HepG2 (cell line): ENCODE measurements around the gene THPO. TPM values are rescaled to one million over a fixed set of nuclear protein-coding genes. Genes with fewer than 3 reads are reported as not detected.
A peak's percentile ranks its signal among the peaks of the same experiment; 100 is the strongest.

Experiments used
- FOSL1 ChIP-seq: sonication (generic); formaldehyde crosslinking; IDR thresholded peaks from 2 replicates; pipeline ENCODE4 v1.9.0; 2021; ENCODE audit warnings: missing genetic modification reagents, borderline replicate concordance
- MEF2D ChIP-seq: sonication (generic); formaldehyde crosslinking; IDR thresholded peaks from 2 replicates; pipeline ENCODE4 v1.5.1; 2020; ENCODE audit warnings: mild to moderate bottlenecking, missing genetic modification reagents
- MLX ChIP-seq: IDR thresholded peaks from 2 replicates; pipeline ENCODE4 v1.6.1; 2016
- NCOA2 ChIP-seq: sonication (generic); formaldehyde crosslinking; IDR thresholded peaks from 2 replicates; pipeline ENCODE4 v1.8.0; 2022; ENCODE audit warnings: inconsistent platforms
- RBM39 ChIP-seq: fragments of 200-400 bp; formaldehyde crosslinking; IDR thresholded peaks from one replicate; pipeline ENCODE4 v1.6.1; 2018; ENCODE audit warnings: antibody characterized with exemption, mild to moderate bottlenecking, low read depth, low read length; ENCODE audit not compliant: poor library complexity, severe bottlenecking
- ZBTB26 ChIP-seq: IDR thresholded peaks from 2 replicates; pipeline ENCODE4 v1.6.1; 2016; ENCODE audit warnings: missing compliant biosample characterization, missing genetic modification reagents, borderline replicate concordance
- ZBTB7B ChIP-seq: sonication (generic); formaldehyde crosslinking; IDR thresholded peaks from 2 replicates; pipeline ENCODE4 v1.4.0; 2020; ENCODE audit warnings: missing genetic modification reagents
- ZNF574 ChIP-seq: sonication (generic); formaldehyde crosslinking; IDR thresholded peaks from 2 replicates; pipeline ENCODE4 v1.4.0; 2020; ENCODE audit warnings: missing genetic modification reagents
- ZNF7 ChIP-seq: IDR thresholded peaks from 2 replicates; pipeline ENCODE4 v1.6.1; 2016; ENCODE audit warnings: missing biosample characterization, missing genetic modification reagents
- polyA plus RNA-seq, 8 experiments: library from polyadenylated mRNA; depleted of rRNA in 3 of 8; stranded (reverse) in 7 of 8; unstranded in 1 of 8; fragments of >200 nt; fragmentation: Illumina TruSeq in 4 of 8; extraction: Trizol in 4 of 8; gene quantifications; 2 replicates each; pipeline versions ENCODE4 v1.2.1 to v1.2.3, GENCODE V29; 2011 to 2016; ENCODE audit warnings: low read depth in 4 of 8, missing spikeins in 1 of 8, mixed read lengths in 1 of 8; ENCODE audit not compliant: insufficient read depth in 1 of 8
- total RNA-seq, 5 experiments: library from RNA; depleted of rRNA; stranded (reverse); fragments of >200 nt; fragmentation: Illumina TruSeq; extraction: Trizol; gene quantifications; 2 replicates each; pipeline ENCODE4 v1.2.3, GENCODE V29; 2016; ENCODE audit warnings: low read depth in 1 of 5
- TF ChIP-seq, protein P1 (sequence below): sonication (generic); formaldehyde crosslinking; conservative IDR thresholded peaks from 2 replicates; pipeline ENCODE4 v1.8.0; 2022; ENCODE audit warnings: mild to moderate bottlenecking, moderate library complexity, missing genetic modification reagents
- TF ChIP-seq, protein P2 (sequence below), 2 experiments: sonication (generic) in 1 of 2; formaldehyde crosslinking in 1 of 2; IDR thresholded peaks; 2 replicates each; pipeline versions ENCODE4 v1.6.1 to v1.9.0; 2014 to 2022; ENCODE audit warnings: antibody characterized with exemption in 1 of 2, borderline replicate concordance in 1 of 2, inconsistent platforms in 1 of 2, low read depth in 1 of 2, missing genetic modification reagents in 1 of 2
- TF ChIP-seq, protein P3 (sequence below): sonication (generic); formaldehyde crosslinking; IDR thresholded peaks from 2 replicates; pipeline ENCODE4 v1.5.0; 2020; ENCODE audit warnings: mild to moderate bottlenecking, missing genetic modification reagents

THPO gene
- total and polyA plus RNA-seq, 2 of the 13 experiments (the other 11 are each of a cell fraction or from before 2014, with no cell fraction given) = 2.8 to 4.8 TPM

DNA sequence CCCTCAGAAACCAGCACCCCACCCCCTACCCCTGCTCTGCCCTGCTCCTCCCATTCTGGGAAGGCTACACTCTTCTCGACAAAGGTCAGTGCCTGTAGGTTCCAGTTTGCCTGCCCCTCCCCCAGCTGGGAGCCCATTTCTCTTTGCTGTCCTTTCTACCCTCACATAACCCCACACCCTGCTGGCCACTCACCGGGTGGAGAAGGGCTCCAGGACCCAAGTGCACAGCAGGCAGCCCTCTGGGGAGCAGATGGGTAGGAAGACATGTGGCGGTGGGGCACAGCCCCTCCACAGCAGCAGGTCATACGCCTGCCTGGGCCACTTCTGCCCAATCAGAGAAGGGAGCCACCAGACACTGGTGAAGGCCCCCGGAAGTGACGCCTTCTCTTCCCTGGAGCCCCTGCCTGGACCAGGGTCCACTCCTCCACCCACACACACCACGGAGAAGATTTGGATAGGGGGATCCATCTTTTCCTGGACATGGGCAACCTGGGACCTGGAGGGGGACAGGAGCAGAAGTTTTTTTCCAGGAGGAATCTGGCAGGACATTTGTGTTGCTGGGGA lies at the start of gene THPO (continued):
- TF ChIP-seq ZNF7 (CRISPR knock-in tag) (peak; percentile 39; the same call in 1 of the 2 replicates), NCOA2 (CRISPR knock-in tag) (peak; percentile 65), FOSL1 (no peak), MLX (no peak), ZBTB26 (CRISPR knock-in tag) (peak; percentile 89), ZBTB7B (0 out of 2 replicates have a peak, but pooled peaks have one; percentile 31), ZNF574 (CRISPR knock-in tag) (peak; percentile 80), RBM39 (peak; percentile 83), MEF2D (CRISPR knock-in tag) (0 out of 2 replicates have a peak, but pooled peaks have one; percentile 15)
- TF ChIP-seq, protein P1, sequence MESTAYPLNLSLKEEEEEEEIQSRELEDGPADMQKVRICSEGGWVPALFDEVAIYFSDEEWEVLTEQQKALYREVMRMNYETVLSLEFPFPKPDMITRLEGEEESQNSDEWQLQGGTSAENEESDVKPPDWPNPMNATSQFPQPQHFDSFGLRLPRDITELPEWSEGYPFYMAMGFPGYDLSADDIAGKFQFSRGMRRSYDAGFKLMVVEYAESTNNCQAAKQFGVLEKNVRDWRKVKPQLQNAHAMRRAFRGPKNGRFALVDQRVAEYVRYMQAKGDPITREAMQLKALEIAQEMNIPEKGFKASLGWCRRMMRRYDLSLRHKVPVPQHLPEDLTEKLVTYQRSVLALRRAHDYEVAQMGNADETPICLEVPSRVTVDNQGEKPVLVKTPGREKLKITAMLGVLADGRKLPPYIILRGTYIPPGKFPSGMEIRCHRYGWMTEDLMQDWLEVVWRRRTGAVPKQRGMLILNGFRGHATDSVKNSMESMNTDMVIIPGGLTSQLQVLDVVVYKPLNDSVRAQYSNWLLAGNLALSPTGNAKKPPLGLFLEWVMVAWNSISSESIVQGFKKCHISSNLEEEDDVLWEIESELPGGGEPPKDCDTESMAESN (CRISPR knock-in tag) = peak; percentile 84
- TF ChIP-seq, protein P2, sequence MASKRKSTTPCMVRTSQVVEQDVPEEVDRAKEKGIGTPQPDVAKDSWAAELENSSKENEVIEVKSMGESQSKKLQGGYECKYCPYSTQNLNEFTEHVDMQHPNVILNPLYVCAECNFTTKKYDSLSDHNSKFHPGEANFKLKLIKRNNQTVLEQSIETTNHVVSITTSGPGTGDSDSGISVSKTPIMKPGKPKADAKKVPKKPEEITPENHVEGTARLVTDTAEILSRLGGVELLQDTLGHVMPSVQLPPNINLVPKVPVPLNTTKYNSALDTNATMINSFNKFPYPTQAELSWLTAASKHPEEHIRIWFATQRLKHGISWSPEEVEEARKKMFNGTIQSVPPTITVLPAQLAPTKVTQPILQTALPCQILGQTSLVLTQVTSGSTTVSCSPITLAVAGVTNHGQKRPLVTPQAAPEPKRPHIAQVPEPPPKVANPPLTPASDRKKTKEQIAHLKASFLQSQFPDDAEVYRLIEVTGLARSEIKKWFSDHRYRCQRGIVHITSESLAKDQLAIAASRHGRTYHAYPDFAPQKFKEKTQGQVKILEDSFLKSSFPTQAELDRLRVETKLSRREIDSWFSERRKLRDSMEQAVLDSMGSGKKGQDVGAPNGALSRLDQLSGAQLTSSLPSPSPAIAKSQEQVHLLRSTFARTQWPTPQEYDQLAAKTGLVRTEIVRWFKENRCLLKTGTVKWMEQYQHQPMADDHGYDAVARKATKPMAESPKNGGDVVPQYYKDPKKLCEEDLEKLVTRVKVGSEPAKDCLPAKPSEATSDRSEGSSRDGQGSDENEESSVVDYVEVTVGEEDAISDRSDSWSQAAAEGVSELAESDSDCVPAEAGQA (IDR thresholded peaks at IDR 0.05; ENCODE audit: low read depth) = peak; percentile 30; the same call in 1 of the 2 replicates
- TF ChIP-seq, protein P2 (CRISPR knock-in tag; IDR thresholded peaks at IDR 0.05; ENCODE audit: borderline replicate concordance) = no peak
- TF ChIP-seq, protein P3, sequence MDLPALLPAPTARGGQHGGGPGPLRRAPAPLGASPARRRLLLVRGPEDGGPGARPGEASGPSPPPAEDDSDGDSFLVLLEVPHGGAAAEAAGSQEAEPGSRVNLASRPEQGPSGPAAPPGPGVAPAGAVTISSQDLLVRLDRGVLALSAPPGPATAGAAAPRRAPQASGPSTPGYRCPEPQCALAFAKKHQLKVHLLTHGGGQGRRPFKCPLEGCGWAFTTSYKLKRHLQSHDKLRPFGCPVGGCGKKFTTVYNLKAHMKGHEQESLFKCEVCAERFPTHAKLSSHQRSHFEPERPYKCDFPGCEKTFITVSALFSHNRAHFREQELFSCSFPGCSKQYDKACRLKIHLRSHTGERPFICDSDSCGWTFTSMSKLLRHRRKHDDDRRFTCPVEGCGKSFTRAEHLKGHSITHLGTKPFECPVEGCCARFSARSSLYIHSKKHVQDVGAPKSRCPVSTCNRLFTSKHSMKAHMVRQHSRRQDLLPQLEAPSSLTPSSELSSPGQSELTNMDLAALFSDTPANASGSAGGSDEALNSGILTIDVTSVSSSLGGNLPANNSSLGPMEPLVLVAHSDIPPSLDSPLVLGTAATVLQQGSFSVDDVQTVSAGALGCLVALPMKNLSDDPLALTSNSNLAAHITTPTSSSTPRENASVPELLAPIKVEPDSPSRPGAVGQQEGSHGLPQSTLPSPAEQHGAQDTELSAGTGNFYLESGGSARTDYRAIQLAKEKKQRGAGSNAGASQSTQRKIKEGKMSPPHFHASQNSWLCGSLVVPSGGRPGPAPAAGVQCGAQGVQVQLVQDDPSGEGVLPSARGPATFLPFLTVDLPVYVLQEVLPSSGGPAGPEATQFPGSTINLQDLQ (CRISPR knock-in tag) = peak; percentile 69; the same call in 1 of the 2 replicates
